ENCODE results near the gene HPDL. TPM values are rescaled to one million over a fixed set of nuclear protein-coding genes. Genes with fewer than 3 reads are reported as not detected.
A peak's percentile ranks its signal among the peaks of the same experiment; 100 is the strongest.
"Not testable (repeated sequence)": the region's sequence is repeated elsewhere in the genome, so short reads cannot be mapped to it uniquely, and the experiment has no call there.

The HPDL gene
- total RNA-seq, 2 donors from 2014 or later = not detected

- Histone ChIP-seq H3K27ac (no peak overlapping the region), H3K9me3 (no peaks in the 10 kb centered on the region), H3K27me3 (replicated peaks; ENCODE audit: insufficient read depth) (no peaks in the 10 kb centered on the region), H3K4me1 (ENCODE audit: control insufficient read depth in 1 of 2, low read depth in 2 of 2) (peaks cover 2 to 9% of the 10 kb centered on the region in 2 donors), H3K36me3 (peaks cover 3% of the 10 kb centered on the region), H3K4me3 (no peak overlapping the region)
- DNase-seq (ENCODE audit: low spot score) (no peak), ATAC-seq (ENCODE audit: insufficient number of reproducible peaks, low FRiP score, low read depth) (no peak)
- no peak for TF ChIP-seq CTCF (IDR thresholded peaks at IDR 0.05)
These were observed 27.0 kb downstream of the HPDL start for GRCh38 chr1:45353685-45354084.

GRCh38 chr1:45354838-45355237 is 28.1 kb downstream of the HPDL start:
- no peak overlapping the region for H3K27ac ChIP-seq
- H3K4me3 ChIP-seq = no peak overlapping the region
- ATAC-seq (ENCODE audit: insufficient number of reproducible peaks, low FRiP score, low read depth) (no peak), DNase-seq (ENCODE audit: low spot score) (no peak)
- no peak for TF ChIP-seq CTCF (IDR thresholded peaks at IDR 0.05)
- H3K27me3 ChIP-seq (replicated peaks; ENCODE audit: insufficient read depth) = no peaks in the 10 kb centered on the region
- H3K9me3 ChIP-seq = no peaks in the 10 kb centered on the region
- peaks cover 3% of the 10 kb centered on the region for H3K36me3 ChIP-seq
- peaks cover 0 to under 1% of the 10 kb centered on the region in 2 donors for H3K4me1 ChIP-seq (ENCODE audit: control insufficient read depth in 1 of 2, low read depth in 2 of 2)

- H3K4me3 ChIP-seq = no peak overlapping the region
- H3K27me3 ChIP-seq (replicated peaks; ENCODE audit: insufficient read depth) = no peaks in the 10 kb centered on the region
- peaks cover 3% of the 10 kb centered on the region for H3K36me3 ChIP-seq
- H3K4me1 ChIP-seq (ENCODE audit: control insufficient read depth in 1 of 2, low read depth in 2 of 2) = peaks cover 6 to 8% of the 10 kb centered on the region in 2 donors
- ATAC-seq (ENCODE audit: insufficient number of reproducible peaks, low FRiP score, low read depth) (no peak), DNase-seq (ENCODE audit: low spot score) (no peak)
- no peaks in the 10 kb centered on the region for H3K9me3 ChIP-seq
- TF ChIP-seq CTCF (IDR thresholded peaks at IDR 0.05) = no peak
- H3K27ac ChIP-seq = no peak overlapping the region
These were observed 29.0 kb downstream of the HPDL start for GRCh38 chr1:45355683-45356082.

GRCh38 chr1:45356186-45356585 is 29.5 kb downstream of the HPDL start:
- no peak overlapping the region for H3K4me3 ChIP-seq

GRCh38 chr1:45359882-45360513 is 33.3 kb downstream of the HPDL start:
- ATAC-seq (ENCODE audit: insufficient number of reproducible peaks, low FRiP score, low read depth) (peak; percentile 63), DNase-seq (ENCODE audit: low spot score) (no peak)
- Histone ChIP-seq H3K27ac (peak overlapping the region; percentile 73 to 79), H3K27me3 (replicated peaks; ENCODE audit: insufficient read depth) (no peaks in the 10 kb centered on the region), H3K4me1 (ENCODE audit: control insufficient read depth in 1 of 2, low read depth in 2 of 2) (peaks cover 8 to 13% of the 10 kb centered on the region in 2 donors), H3K4me3 (peak overlapping the region; percentile 62), H3K36me3 (no peaks in the 10 kb centered on the region), H3K9me3 (no peaks in the 10 kb centered on the region)
- TF ChIP-seq CTCF (IDR thresholded peaks at IDR 0.05) = peak; percentile 65

More at GRCh38 chr1:45356186-45356585, 29.5 kb downstream of the HPDL start:
- Histone ChIP-seq H3K27me3 (replicated peaks; ENCODE audit: insufficient read depth) (no peaks in the 10 kb centered on the region), H3K36me3 (peaks cover 3% of the 10 kb centered on the region), H3K4me1 (ENCODE audit: control insufficient read depth in 1 of 2, low read depth in 2 of 2) (peaks cover 8 to 13% of the 10 kb centered on the region in 2 donors), H3K9me3 (no peaks in the 10 kb centered on the region), H3K27ac (no peak overlapping the region)
- DNase-seq (ENCODE audit: low spot score) = no peak
- no peak for ATAC-seq (ENCODE audit: insufficient number of reproducible peaks, low FRiP score, low read depth)
- no peak for TF ChIP-seq CTCF (IDR thresholded peaks at IDR 0.05)

- not testable (repeated sequence) for ATAC-seq (ENCODE audit: insufficient number of reproducible peaks, low FRiP score, low read depth)
These were observed 34.3 kb downstream of the HPDL start for GRCh38 chr1:45360981-45361380.

More at GRCh38 chr1:45360981-45361380, 34.3 kb downstream of the HPDL start:
- Histone ChIP-seq H3K27ac (peak overlapping the region; percentile 73 to 79), H3K4me3 (peak overlapping the region; percentile 44), H3K4me1 (ENCODE audit: control insufficient read depth in 1 of 2, low read depth in 2 of 2) (peaks cover 8 to 13% of the 10 kb centered on the region in 2 donors)
- not testable (repeated sequence) for H3K27me3 ChIP-seq (replicated peaks; ENCODE audit: insufficient read depth); H3K36me3 ChIP-seq; H3K9me3 ChIP-seq; DNase-seq (ENCODE audit: low spot score)
